Kidney (tissue), 14 donors: Measurements from ENCODE around the gene GET3. TPM values are rescaled to one million over a fixed set of nuclear protein-coding genes. Genes with fewer than 3 reads are reported as not detected.

Source experiments
- DNase-seq, 5 donors: peaks; one replicate each; pipeline ENCODE4 v3.0.0-alpha.2; 2013 to 2020
- FAIRE-seq: peaks from 2 replicates; lab custom pipeline; 2012; peaks lifted over from hg19 to GRCh38; lab: Jason Lieb, UNC
- H3K27ac ChIP-seq, 2 donors: one replicate each; pipeline ENCODE4 v1.7.0; 2013; ENCODE audit warnings: low read depth in 2 of 2, low read length in 2 of 2, inconsistent platforms in 1 of 2
- H3K27me3 ChIP-seq: one replicate; pipeline ENCODE4 v1.7.1; 2013; ENCODE audit warnings: low read length, inconsistent platforms; ENCODE audit not compliant: control insufficient read depth, insufficient read depth
- H3K36me3 ChIP-seq, 3 donors: one replicate each; pipeline versions ENCODE4 v1.7.0 to v1.7.1; 2013; ENCODE audit warnings: low read length in 3 of 3, control low read depth in 1 of 3, inconsistent platforms in 1 of 3; ENCODE audit not compliant: insufficient read depth in 3 of 3, control insufficient read depth in 2 of 3
- H3K4me1 ChIP-seq, 3 donors: one replicate each; pipeline versions ENCODE4 v1.7.0 to v1.7.1; 2013; ENCODE audit warnings: low read length in 3 of 3, inconsistent platforms in 1 of 3, low read depth in 1 of 3; ENCODE audit not compliant: control insufficient read depth in 2 of 3, insufficient read depth in 2 of 3
- H3K4me3 ChIP-seq, 3 donors: one replicate each; pipeline versions ENCODE4 v1.7.0 to v1.8.1; 2013; ENCODE audit warnings: low read length in 3 of 3, control low read depth in 1 of 3, inconsistent platforms in 1 of 3
- H3K9ac ChIP-seq, 3 donors: one replicate each; pipeline versions ENCODE4 v1.7.0 to v1.7.1; 2013; ENCODE audit warnings: low read length in 3 of 3, control low read depth in 1 of 3, inconsistent platforms in 1 of 3
- H3K9me3 ChIP-seq, 3 donors: one replicate each; pipeline versions ENCODE4 v1.7.0 to v1.7.1; 2013; ENCODE audit warnings: low read length in 3 of 3, control low read depth in 1 of 3, inconsistent platforms in 1 of 3; ENCODE audit not compliant: control insufficient read depth in 2 of 3, insufficient read depth in 1 of 3
- CTCF ChIP-seq: IDR thresholded peaks from 3 replicates; pipeline ENCODE4 v1.5.1; 2012; ENCODE audit warnings: mild to moderate bottlenecking, moderate library complexity, borderline replicate concordance; ENCODE audit not compliant: insufficient read depth; ENCODE audit errors: extremely low read depth
- intact Hi-C: fragments of 100-400 bp; cut with DNase I; formaldehyde crosslinking; loops from one replicate; pipeline ENCODE4 v1.11.1; 2022
- polyA plus RNA-seq: library from polyadenylated mRNA; stranded (reverse); fragments of 350-450 nt; fragmentation: Illumina TruSeq; extraction: RNeasy Lipid Tissue Mini Kit (QIAGEN cat#74804); gene quantifications from one replicate; pipeline ENCODE4 v1.2.3, GENCODE V29; 2014; ENCODE audit warnings: low read depth, low replicate concordance; ENCODE audit not compliant: insufficient read depth
- total RNA-seq: library from RNA; stranded (reverse); fragmentation: NEBNext Ultra II Directional; extraction: Animal tissue kit (Norgen Biotek cat#: 25700); gene quantifications from one replicate; pipeline ENCODE4 v1.2.1, GENCODE V29; 2021
- donor health status: control.
- donor health status: control.
- donor health status: control.
- donor health status: control.
- donor health status: control.
- donor health status: DM: yes; HTN: yes; CAD: no.
- donor health status: Normal renal cell carcinoma (clear cell type).

Gene GET3
- total and polyA plus RNA-seq, 2 donors from 2014 or later: 71.3 to 132 TPM

DNA sequence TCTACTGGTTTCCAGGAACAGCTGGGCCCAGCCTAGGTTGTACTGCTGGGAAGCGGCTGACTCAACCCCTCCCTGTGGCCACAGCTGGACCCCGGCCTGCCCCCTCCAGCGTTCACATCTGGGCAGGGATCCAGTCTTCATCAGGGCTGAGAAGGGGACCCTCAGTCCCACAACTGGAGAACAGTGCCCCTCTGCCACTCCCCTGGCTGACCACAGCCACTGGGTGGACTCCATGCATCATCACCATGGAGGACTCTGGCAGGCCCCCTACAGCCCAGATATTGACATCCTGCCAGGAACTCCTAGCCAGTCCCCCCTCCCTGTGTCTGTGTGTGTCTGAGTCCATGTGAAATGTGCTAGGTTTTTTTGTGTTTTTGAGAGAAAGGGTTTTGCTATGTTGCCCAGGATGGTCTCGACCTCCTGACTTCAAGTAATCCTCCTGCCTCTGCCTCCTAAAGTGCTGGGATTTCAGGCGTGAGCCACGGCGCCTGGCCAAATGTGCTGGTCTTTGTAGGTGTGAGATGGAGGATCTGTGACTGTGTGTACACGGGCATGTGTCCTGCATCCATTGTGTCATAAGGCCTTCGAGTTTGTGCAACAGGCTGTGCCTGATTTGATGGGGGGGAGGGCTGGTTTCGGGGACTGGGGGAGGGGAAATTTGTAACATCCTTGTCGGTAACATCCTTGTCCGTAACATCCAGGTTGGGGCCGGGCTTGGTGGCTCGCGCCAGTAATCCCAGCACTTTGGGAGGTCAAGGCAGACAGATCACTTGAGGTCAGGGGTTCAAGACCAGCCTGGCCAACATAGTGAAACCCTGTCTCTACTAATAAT lies 42.1 kb downstream of the GET3 start:
- Histone ChIP-seq H3K27ac (peak overlapping the region; percentile 92 to 95), H3K9ac (peak overlapping the region in 1 of 3 donors; percentile 91), H3K9me3 (no peaks in the 10 kb centered on the region), H3K4me3 (peak overlapping the region in 1 of 3 donors; percentile 70), H3K4me1 (peaks cover 0 to 28% (median 11%) of the 10 kb centered on the region in 3 donors), H3K36me3 (no peaks in the 10 kb centered on the region), H3K27me3 (no peaks in the 10 kb centered on the region)
- FAIRE-seq (no peak), DNase-seq (peak in 3 of 5 donors; percentile 79 to 91 (median 88))
- TF ChIP-seq CTCF: no peak
- intact Hi-C loops: no loop called here

DNA sequence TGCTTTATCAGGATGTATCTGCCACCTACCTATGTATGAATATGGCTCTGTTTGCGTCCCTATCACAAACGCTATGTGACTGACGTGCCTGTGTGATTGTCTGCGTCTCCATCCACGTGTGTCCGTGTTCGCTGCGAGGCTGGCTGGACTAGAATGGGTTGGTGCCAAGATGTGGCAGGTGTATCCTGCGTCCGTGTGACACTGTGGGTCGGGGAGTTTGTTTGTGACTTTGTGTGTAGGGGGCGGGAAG lies 44.8 kb downstream of the GET3 start:
- Histone ChIP-seq H3K9me3 (no peaks in the 10 kb centered on the region), H3K9ac (peak overlapping the region; percentile 49 to 72 (median 57)), H3K27ac (peak overlapping the region; percentile 96 to 98), H3K36me3 (no peaks in the 10 kb centered on the region), H3K4me1 (peaks cover 3 to 45% (median 18%) of the 10 kb centered on the region in 3 donors), H3K4me3 (peak overlapping the region; percentile 61 to 69 (median 64)), H3K27me3 (no peaks in the 10 kb centered on the region)
- FAIRE-seq: no peak
- DNase-seq: peak in 1 of 5 donors; percentile 50
- intact Hi-C loops: no loop called here
- no peak for TF ChIP-seq CTCF

DNA sequence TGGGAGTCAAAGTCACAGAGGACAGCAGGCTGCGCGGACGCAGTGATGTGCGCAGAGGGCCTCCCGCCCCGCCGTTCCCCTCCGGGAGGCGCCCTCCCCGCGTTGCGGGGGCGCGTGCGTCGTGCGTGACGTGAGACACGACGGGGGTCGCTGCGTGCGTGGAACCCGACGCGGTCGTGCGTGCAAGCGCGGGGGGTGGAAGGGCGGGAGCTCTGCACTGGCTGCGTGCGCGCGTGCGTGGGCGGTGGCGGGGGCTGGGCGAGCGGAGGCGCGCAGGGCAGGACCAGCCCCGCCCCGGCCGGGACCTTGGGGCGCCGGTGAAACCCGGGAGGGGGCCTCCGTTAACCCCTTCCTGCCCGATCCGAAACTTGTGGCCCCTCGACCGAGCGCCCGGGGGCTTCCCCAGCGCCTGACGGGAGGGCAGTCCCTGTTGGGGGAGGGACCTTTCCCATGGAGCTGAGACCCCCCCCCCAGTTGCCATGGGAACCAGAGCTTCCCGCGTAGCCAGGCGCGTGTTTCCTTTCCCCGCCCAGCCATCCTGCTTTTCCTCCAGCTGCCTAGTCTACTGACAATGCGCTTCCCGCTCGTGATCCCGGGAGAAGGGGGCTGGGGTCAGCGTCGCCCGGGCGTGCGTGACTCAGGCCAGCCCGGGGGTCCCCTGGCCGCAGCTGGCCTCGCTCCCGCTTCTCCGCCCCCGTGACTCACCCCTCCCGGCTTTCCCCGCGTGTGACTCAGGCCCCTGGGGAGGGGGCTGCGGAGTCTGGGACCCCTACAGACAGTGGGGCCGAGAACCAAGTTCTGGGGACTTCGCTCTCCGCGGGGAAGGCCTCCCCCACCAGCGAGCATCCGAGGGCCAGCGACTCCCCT lies 45.4 kb downstream of the GET3 start:
- intact Hi-C loops: no loop called here
- H3K4me1 ChIP-seq: peaks cover 3 to 42% (median 18%) of the 10 kb centered on the region in 3 donors
- no peaks in the 10 kb centered on the region for H3K36me3 ChIP-seq
- H3K4me3 ChIP-seq: peak overlapping the region; percentile 61 to 69 (median 64)
- peak overlapping the region; percentile 96 to 98 for H3K27ac ChIP-seq
- no peaks in the 10 kb centered on the region for H3K9me3 ChIP-seq
- DNase-seq: peak; percentile 87 to 97 (median 94)
- no peak for TF ChIP-seq CTCF
- FAIRE-seq: no peak
- peak overlapping the region; percentile 49 to 72 (median 57) for H3K9ac ChIP-seq
- H3K27me3 ChIP-seq: no peaks in the 10 kb centered on the region
